ENCODE results near the gene MYO5C.

GRCh38 chr15:52290329-52290728 is 5.3 kb downstream of the MYO5C start:
- TF ChIP-seq CTCF (optimal IDR thresholded peaks at IDR 0.05 in 1 of 3, IDR thresholded peaks at IDR 0.05 in 1 of 3, conservative IDR thresholded peaks at IDR 0.05 in 1 of 3; ENCODE audit: extremely low read depth in 1 of 3, insufficient read depth in 2 of 3, low read length in 3 of 3) (no peak), EZH2 (IDR thresholded peaks at IDR 0.05; ENCODE audit: low read length) (no peak)

All from keratinocyte (primary cell).